Endothelial cell (in vitro differentiated cells): ENCODE measurements around the gene IFIT1. TPM values are rescaled to one million over a fixed set of nuclear protein-coding genes. Genes with fewer than 3 reads are reported as not detected.

Experiments
- DNase-seq: peaks from one replicate; pipeline ENCODE4 v3.0.0; 2021; ENCODE audit warnings: low spot score
- H3K27ac Mint-ChIP-seq: one replicate; pipeline ENCODE4 v1.8.0; 2021; ENCODE audit warnings: mixed read lengths, inconsistent platforms; ENCODE audit not compliant: unreplicated experiment
- H3K27me3 Mint-ChIP-seq: one replicate; pipeline ENCODE4 v1.8.0; 2021; ENCODE audit warnings: mild to moderate bottlenecking, moderate library complexity, mixed read lengths, inconsistent platforms; ENCODE audit not compliant: unreplicated experiment
- H3K36me3 Mint-ChIP-seq: one replicate; pipeline ENCODE4 v1.8.0; 2021; ENCODE audit warnings: mild to moderate bottlenecking, low read depth, mixed read lengths, inconsistent platforms; ENCODE audit not compliant: unreplicated experiment
- H3K4me1 Mint-ChIP-seq: one replicate; pipeline ENCODE4 v1.8.0; 2021; ENCODE audit warnings: mild to moderate bottlenecking, mixed read lengths, inconsistent platforms; ENCODE audit not compliant: unreplicated experiment
- H3K4me3 Mint-ChIP-seq: one replicate; pipeline ENCODE4 v1.8.0; 2021; ENCODE audit warnings: mild to moderate bottlenecking, mixed read lengths, inconsistent platforms; ENCODE audit not compliant: unreplicated experiment
- H3K9me3 Mint-ChIP-seq: one replicate; pipeline ENCODE4 v1.8.0; 2021; ENCODE audit warnings: mixed read lengths, inconsistent platforms; ENCODE audit not compliant: unreplicated experiment
- total RNA-seq: library from RNA; stranded (reverse); fragmentation: NEBNext Ultra II Directional; extraction: Animal tissue kit (Norgen Biotek cat#: 25700); gene quantifications from one replicate; pipeline ENCODE4 v1.2.1, GENCODE V29; 2021; ENCODE audit not compliant: unreplicated experiment
- TF ChIP-seq, protein P1 (sequence below): fragments of 200-600 bp; sonication (generic); IDR thresholded peaks from one replicate; pipeline ENCODE4 v1.5.0; 2021; ENCODE audit warnings: antibody characterized with exemption; ENCODE audit not compliant: unreplicated experiment

The IFIT1 gene
- total RNA-seq, 1 donor from 2014 or later = 2.0 TPM

DNA sequence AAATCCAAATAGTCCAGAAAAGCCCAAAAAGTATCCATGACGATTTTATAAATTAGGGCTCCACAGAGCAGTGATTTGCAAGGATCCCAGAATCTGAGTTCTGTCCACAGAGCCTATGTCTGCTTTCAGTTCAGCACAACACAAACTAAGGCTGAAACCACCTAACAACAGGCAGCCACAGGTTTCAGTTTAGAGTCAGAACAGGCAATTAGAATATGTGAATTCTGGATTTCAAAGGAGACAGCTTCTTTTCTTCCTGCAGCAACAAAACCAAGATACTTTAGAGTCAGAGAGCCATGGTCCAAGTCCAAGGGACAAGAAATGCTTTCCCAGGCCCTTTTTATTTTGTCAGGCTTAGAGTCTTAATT, 41.0 kb upstream of the IFIT1 start:
- Mint-ChIP-seq H3K4me3 (no peak overlapping the region), H3K27ac (peak overlapping the region; percentile 65), H3K9me3 (no peaks in the 10 kb centered on the region), H3K27me3 (peaks cover 6% of the 10 kb centered on the region), H3K4me1 (peaks cover 57% of the 10 kb centered on the region), H3K36me3 (peaks cover 5% of the 10 kb centered on the region)
- no peak for DNase-seq
- TF ChIP-seq, protein P1, sequence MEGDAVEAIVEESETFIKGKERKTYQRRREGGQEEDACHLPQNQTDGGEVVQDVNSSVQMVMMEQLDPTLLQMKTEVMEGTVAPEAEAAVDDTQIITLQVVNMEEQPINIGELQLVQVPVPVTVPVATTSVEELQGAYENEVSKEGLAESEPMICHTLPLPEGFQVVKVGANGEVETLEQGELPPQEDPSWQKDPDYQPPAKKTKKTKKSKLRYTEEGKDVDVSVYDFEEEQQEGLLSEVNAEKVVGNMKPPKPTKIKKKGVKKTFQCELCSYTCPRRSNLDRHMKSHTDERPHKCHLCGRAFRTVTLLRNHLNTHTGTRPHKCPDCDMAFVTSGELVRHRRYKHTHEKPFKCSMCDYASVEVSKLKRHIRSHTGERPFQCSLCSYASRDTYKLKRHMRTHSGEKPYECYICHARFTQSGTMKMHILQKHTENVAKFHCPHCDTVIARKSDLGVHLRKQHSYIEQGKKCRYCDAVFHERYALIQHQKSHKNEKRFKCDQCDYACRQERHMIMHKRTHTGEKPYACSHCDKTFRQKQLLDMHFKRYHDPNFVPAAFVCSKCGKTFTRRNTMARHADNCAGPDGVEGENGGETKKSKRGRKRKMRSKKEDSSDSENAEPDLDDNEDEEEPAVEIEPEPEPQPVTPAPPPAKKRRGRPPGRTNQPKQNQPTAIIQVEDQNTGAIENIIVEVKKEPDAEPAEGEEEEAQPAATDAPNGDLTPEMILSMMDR = no peak

DNA sequence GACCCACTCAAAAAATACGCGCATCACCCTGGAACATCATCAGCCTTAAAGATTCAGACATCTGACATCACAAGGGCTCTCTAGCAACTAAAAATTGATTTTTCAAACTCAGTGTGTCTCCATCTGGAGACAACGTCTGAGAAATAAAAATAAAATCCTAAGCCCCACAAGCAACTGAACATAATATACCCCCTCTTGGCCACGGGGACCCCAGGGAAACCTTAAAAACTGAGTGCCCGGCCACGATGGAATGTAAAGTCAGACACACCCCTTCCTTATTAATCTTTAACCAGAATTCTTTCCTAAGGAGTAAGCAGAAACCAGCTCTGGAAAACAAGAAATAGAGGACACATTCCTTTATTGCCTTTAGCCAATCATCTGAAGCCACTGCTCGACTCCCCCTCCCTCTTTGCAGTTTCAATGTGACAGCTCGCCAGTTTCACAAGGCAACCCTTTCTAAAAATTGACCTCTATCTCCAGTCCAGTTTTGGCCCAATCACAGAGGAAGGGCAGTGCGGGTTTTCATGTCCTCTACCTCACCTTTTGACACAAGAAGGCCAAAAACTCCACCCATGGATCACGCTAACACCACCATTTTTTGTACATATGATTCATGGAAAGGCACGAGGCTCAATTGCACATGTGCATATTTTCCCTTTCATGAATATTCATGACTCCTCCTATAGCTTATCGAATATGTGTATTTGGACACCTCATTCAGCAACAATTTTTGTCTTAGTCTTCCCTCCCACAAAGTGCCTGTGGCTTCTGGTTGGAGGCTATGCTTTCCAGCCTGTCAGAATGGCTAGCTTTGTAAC, 40.4 kb upstream of the IFIT1 start:
- Mint-ChIP-seq H3K4me1 (peaks cover 54% of the 10 kb centered on the region), H3K36me3 (peaks cover 5% of the 10 kb centered on the region), H3K27ac (peak overlapping the region; percentile 65), H3K27me3 (peaks cover 5% of the 10 kb centered on the region), H3K9me3 (no peaks in the 10 kb centered on the region), H3K4me3 (peak overlapping the region; percentile 16)
- TF ChIP-seq, protein P1 = no peak
- no peak for DNase-seq

DNA sequence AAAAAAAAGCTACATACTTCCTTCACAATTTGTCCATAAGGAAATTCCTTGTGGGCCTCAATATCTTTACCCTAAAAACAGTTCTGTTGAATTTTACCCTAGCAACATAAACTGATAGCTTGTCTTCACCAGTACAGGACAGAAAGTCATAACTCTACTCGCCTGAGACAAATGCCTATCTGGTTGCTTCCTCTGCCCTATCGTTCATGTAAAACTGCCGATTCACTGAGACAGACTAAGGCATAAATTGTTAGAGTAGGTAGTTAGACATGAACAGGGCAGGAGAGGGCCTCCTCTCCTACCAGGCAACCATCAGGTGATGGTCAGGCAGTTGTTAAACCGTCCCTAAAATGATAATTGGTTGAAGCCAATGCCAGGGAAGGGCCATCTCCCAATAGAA, 39.6 kb upstream of the IFIT1 start:
- H3K9me3 Mint-ChIP-seq = no peaks in the 10 kb centered on the region
- TF ChIP-seq, protein P1 = no peak
- no peak overlapping the region for H3K4me3 Mint-ChIP-seq
- peaks cover 55% of the 10 kb centered on the region for H3K4me1 Mint-ChIP-seq
- DNase-seq = no peak
- H3K27me3 Mint-ChIP-seq = peaks cover 3% of the 10 kb centered on the region
- no peak overlapping the region for H3K27ac Mint-ChIP-seq
- peaks cover 5% of the 10 kb centered on the region for H3K36me3 Mint-ChIP-seq

DNA sequence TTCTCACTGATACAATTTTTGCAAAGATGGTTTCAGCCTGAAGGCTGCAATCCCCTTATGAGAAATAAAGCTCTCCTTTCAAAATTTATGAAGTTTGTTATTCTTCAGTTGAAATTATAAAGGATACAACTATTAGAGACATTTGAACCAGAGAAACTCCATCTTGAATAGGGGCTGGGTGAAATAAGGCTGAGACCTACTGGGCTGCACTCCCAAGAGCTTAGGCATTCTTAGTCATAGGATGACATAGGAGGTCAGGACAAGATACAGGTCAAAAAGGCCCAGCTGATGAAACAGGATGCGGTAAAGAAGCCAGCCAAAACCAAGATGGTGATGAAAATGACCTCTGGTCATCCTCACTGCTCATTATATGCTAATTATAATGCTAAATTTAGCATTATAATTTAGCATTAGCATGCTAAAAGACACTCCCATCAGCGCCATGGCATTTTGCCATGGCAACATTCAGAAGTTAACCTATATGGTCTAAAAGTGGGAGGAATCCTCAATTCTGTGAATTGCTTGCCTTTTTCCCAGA, 37.0 kb upstream of the IFIT1 start:
- TF ChIP-seq, protein P1 = no peak
- H3K36me3 Mint-ChIP-seq = peaks cover 5% of the 10 kb centered on the region
- H3K9me3 Mint-ChIP-seq = no peaks in the 10 kb centered on the region
- H3K27ac Mint-ChIP-seq = no peak overlapping the region
- DNase-seq = no peak
- no peak overlapping the region for H3K4me3 Mint-ChIP-seq
- H3K27me3 Mint-ChIP-seq = peaks cover 4% of the 10 kb centered on the region
- H3K4me1 Mint-ChIP-seq = peaks cover 39% of the 10 kb centered on the region

DNA sequence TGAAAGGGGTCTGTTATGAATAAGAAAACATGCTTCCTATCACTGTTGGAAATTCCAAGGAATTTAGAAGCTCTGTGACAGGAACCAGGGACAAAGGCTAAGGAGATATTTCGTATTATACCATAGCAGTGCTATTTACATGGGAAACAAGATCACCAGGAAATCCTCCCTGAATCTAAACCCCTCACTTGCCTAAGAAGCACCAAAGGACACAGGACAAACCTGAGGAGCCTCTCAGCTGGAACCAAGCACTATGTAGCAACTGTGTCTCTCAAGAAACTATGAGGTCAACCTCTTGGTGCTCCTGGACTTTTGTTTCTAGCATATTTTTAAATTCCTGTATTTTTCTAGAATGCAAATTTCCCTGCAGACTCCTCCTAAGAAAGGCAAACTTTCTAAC, 35.3 kb upstream of the IFIT1 start:
- no peak overlapping the region for H3K4me3 Mint-ChIP-seq
- no peaks in the 10 kb centered on the region for H3K9me3 Mint-ChIP-seq
- peaks cover 3% of the 10 kb centered on the region for H3K27me3 Mint-ChIP-seq
- peaks cover 24% of the 10 kb centered on the region for H3K4me1 Mint-ChIP-seq
- TF ChIP-seq, protein P1 = no peak
- DNase-seq = no peak
- peak overlapping the region; percentile 55 for H3K27ac Mint-ChIP-seq
- H3K36me3 Mint-ChIP-seq = peaks cover 5% of the 10 kb centered on the region
